T-cell (primary cell): Measurements from ENCODE around the gene TTYH2. TPM values are rescaled to one million over a fixed set of nuclear protein-coding genes. Genes with fewer than 3 reads are reported as not detected.
"Not testable (repeated sequence)": the region's sequence is repeated elsewhere in the genome, so short reads cannot be mapped to it uniquely, and the experiment has no call there.

Experiments used
- ATAC-seq, 4 experiments: fragments of 200-7000 bp in 3 of 4; fragments of 150-1000 bp in 1 of 4; cut with Tn5 transposase; replicated peaks in 1 of 4; 1 replicate in 3 of 4; 2 replicates in 1 of 4; pipeline ENCODE4 v1.10.0; 2021; ENCODE audit warnings: moderate library complexity in 3 of 4, mild to moderate bottlenecking in 2 of 4, moderate number of reproducible peaks in 1 of 4
- CTCF ChIA-PET, 2 donors: fragments of 300-600 bp; sonication (Branson Sonifier 250); formaldehyde crosslinking; loops; one replicate each; lab custom pipeline; 2022; ENCODE audit warnings: antibody characterized with exemption in 2 of 2; lab: Charles Lee
- POLR2A ChIA-PET, 2 donors: fragments of 300-600 bp; sonication (Branson Sonifier 250); formaldehyde crosslinking; loops; one replicate each; lab custom pipeline; 2022; ENCODE audit warnings: antibody characterized with exemption in 2 of 2; lab: Charles Lee
- DNase-seq, 35 experiments: peaks; one replicate each; pipeline versions ENCODE4 v3.0.0 to v3.0.0-alpha.2; 2013 to 2023
- H3K27ac ChIP-seq: one replicate; pipeline ENCODE4 v1.5.1; 2013; ENCODE audit warnings: low read length
- H3K27me3 ChIP-seq, 2 experiments: replicated peaks in 1 of 2; 1 replicate in 1 of 2; 2 replicates in 1 of 2; pipeline versions ENCODE4 v1.6.1 to v1.7.0; 2013; ENCODE audit warnings: low read length in 1 of 2, mixed read lengths in 1 of 2; ENCODE audit not compliant: control insufficient read depth in 2 of 2, insufficient read depth in 2 of 2; ENCODE audit errors: extremely low read depth in 1 of 2
- H3K36me3 ChIP-seq, 2 donors: 1 replicate in 1 of 2; 2 replicates in 1 of 2; pipeline versions ENCODE4 v1.6.1 to v1.7.0; 2013; ENCODE audit warnings: low read length in 1 of 2; ENCODE audit not compliant: control insufficient read depth in 2 of 2, insufficient read depth in 1 of 2; ENCODE audit errors: extremely low read depth in 1 of 2
- H3K4me1 ChIP-seq, 2 experiments: 1 replicate in 1 of 2; 2 replicates in 1 of 2; pipeline versions ENCODE4 v1.6.1 to v1.7.0; 2013; ENCODE audit warnings: low read length in 2 of 2, mixed read lengths in 1 of 2; ENCODE audit not compliant: insufficient read depth in 2 of 2, control insufficient read depth in 1 of 2; ENCODE audit errors: extremely low read depth in 1 of 2
- H3K4me3 ChIP-seq, 2 donors: 1 replicate in 1 of 2; 2 replicates in 1 of 2; pipeline versions ENCODE4 v1.5.1 to v1.7.0; 2013; ENCODE audit warnings: mild to moderate bottlenecking in 2 of 2, low read length in 1 of 2, moderate library complexity in 1 of 2; ENCODE audit not compliant: control insufficient read depth in 1 of 2; ENCODE audit errors: extremely low read depth in 1 of 2
- H3K9me3 ChIP-seq: 2 replicates; pipeline ENCODE4 v1.7.0; 2013
- H3K27ac Mint-ChIP-seq, 2 donors: one replicate each; pipeline ENCODE4 v1.8.0; 2020 to 2021; ENCODE audit warnings: mild to moderate bottlenecking in 2 of 2, mixed read lengths in 2 of 2
- H3K27me3 Mint-ChIP-seq, 2 donors: one replicate each; pipeline ENCODE4 v1.8.0; 2021 to 2022; ENCODE audit warnings: mixed read lengths in 2 of 2
- H3K36me3 Mint-ChIP-seq: one replicate; pipeline ENCODE4 v1.8.0; 2021; ENCODE audit warnings: mixed read lengths
- H3K4me1 Mint-ChIP-seq, 3 donors: one replicate each; pipeline ENCODE4 v1.8.0; 2020 to 2022; ENCODE audit warnings: mixed read lengths in 3 of 3, mild to moderate bottlenecking in 1 of 3
- H3K4me3 Mint-ChIP-seq, 3 donors: one replicate each; pipeline ENCODE4 v1.8.0; 2020 to 2022; ENCODE audit warnings: mild to moderate bottlenecking in 3 of 3, mixed read lengths in 3 of 3, moderate library complexity in 3 of 3
- H3K9me3 Mint-ChIP-seq, 3 donors: one replicate each; pipeline ENCODE4 v1.8.0; 2020 to 2022; ENCODE audit warnings: mixed read lengths in 3 of 3
- WGBS: methylation state at CpG from one replicate; pipeline ENCODE4 v1.1.5; 2013; ENCODE audit warnings: missing lambda C conversion rate; ENCODE audit not compliant: insufficient coverage; 5-methylcytosine and 5-hydroxymethylcytosine counted together
- total RNA-seq, 35 experiments: library from RNA in 6 of 35; stranded (reverse) in 6 of 35; fragments of 120-200 nt in 1 of 35; gene quantifications; one replicate each; pipeline versions ENCODE4 v1.2.1 to v1.2.4 and lab custom pipeline; 2013 to 2026

Gene TTYH2
- total RNA-seq, 5 donors from 2014 or later (not counting 1 experiment from before 2014, with no cell fraction given) = 10.0 to 21.7 (median 16.0) TPM

DNA sequence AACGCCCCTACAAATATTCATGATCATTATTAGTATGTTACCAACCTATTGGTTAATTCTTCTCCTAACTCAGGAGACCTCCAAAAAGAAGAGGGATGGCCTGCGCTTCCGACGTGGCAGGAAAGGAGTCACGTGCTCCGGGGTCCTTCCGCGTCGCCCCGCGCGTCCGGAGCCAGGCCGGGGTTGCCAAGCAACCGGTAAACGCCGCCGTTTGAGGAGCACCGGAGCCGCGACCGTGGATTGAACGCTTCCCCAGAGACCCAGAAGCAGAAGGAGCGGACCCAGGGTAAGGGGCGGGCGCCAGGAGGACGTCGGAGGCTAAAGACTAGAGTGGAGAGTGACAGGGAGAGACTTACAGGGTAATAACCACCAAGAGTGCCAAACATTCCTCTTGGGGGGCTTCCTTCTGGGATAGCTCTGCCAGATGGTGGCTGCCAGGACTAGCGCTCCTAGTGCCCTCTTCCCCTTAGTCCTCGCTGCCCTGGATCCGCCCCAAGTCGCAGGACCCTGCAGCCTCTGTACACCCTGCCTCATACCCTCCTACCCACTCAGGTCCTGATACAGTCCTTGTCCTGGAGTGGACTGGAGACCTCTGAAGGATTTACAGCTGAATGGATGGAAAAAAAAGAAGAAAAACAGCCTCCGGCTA is 60.8 kb downstream of the TTYH2 start, which contains the start of gene DNAI2:
TSS of gene DNAI2 (plus strand) at position 175 of the 649 bp plus-strand sequence. CDS start 7,584 bp downstream, outside the sequence.
- H3K4me3 Mint-ChIP-seq = peak within 1 kb of the TSS; percentile 67 to 81 (median 78)
- H3K27ac ChIP-seq = peak within 1 kb of the TSS; percentile 62
- peaks cover 0 to 6% of the 10 kb centered on the region in 2 donors for H3K27me3 Mint-ChIP-seq
- 9% methylated on average over 27 of the region's 33 CpGs for WGBS
- peak; percentile 23 to 60 (median 47) for ATAC-seq
- peaks cover 0 to 10% of the 10 kb centered on the region in 2 experiments for H3K27me3 ChIP-seq
- CTCF ChIA-PET = no interaction called here
- no peaks in the 10 kb centered on the region for H3K36me3 Mint-ChIP-seq
- no peaks in the 10 kb centered on the region for H3K36me3 ChIP-seq
- peak in 23 of 35 experiments; percentile 14 to 57 (median 27) for DNase-seq
- H3K4me3 ChIP-seq = peak within 1 kb of the TSS; percentile 32 to 34
- H3K27ac Mint-ChIP-seq = peak within 1 kb of the TSS; percentile 79 to 88
- H3K4me1 ChIP-seq = peaks cover 6 to 30% of the 10 kb centered on the region in 2 experiments
- POLR2A ChIA-PET = no interaction called here
- no peaks in the 10 kb centered on the region for H3K9me3 Mint-ChIP-seq
- H3K4me1 Mint-ChIP-seq = peaks cover 21 to 45% (median 31%) of the 10 kb centered on the region in 3 donors
- H3K9me3 ChIP-seq = no peaks in the 10 kb centered on the region

GRCh38 chr17:74274709-74275340 is 61.5 kb downstream of the TTYH2 start:
- no peaks in the 10 kb centered on the region for H3K36me3 ChIP-seq
- H3K27me3 ChIP-seq = peaks cover 0 to 10% of the 10 kb centered on the region in 2 experiments
- H3K4me3 ChIP-seq = peak overlapping the region in 1 of 2 donors; percentile 34
- peaks cover 23 to 48% (median 35%) of the 10 kb centered on the region in 3 donors for H3K4me1 Mint-ChIP-seq
- H3K27ac Mint-ChIP-seq = peak overlapping the region; percentile 79 to 88
- ChIA-PET CTCF (no interaction called here), POLR2A (no interaction called here)
- DNase-seq (peak in 1 of 35 experiments; percentile 38), ATAC-seq (peak; percentile 34 to 45 (median 38))
- peak overlapping the region; percentile 67 to 81 (median 78) for H3K4me3 Mint-ChIP-seq
- no peaks in the 10 kb centered on the region for H3K36me3 Mint-ChIP-seq
- peaks cover 0 to 6% of the 10 kb centered on the region in 2 donors for H3K27me3 Mint-ChIP-seq
- H3K27ac ChIP-seq = peak overlapping the region; percentile 62
- no peaks in the 10 kb centered on the region for H3K9me3 ChIP-seq
- WGBS = 15% methylated on average over 8 of the region's 14 CpGs
- H3K4me1 ChIP-seq = peaks cover 6 to 36% of the 10 kb centered on the region in 2 experiments
- H3K9me3 Mint-ChIP-seq = no peaks in the 10 kb centered on the region

GRCh38 chr17:74276051-74276476 is 62.7 kb downstream of the TTYH2 start:
- CTCF ChIA-PET = interaction anchor here in 1 of 2 donors (0.5 kb wide), 1 partner anchor 21 kb away, joined by 6 read pairs; no protein-coding TSS in a partner anchor
- POLR2A ChIA-PET = no interaction called here

GRCh38 chr17:74276541-74277009 is 63.2 kb downstream of the TTYH2 start:
- peaks cover 0 to 6% of the 10 kb centered on the region in 2 donors for H3K27me3 Mint-ChIP-seq
- no peak overlapping the region for H3K27ac ChIP-seq
- H3K36me3 Mint-ChIP-seq = no peaks in the 10 kb centered on the region
- no peak for DNase-seq
- no peak for ATAC-seq
- H3K27ac Mint-ChIP-seq = peak overlapping the region; percentile 70 to 83
- no peaks in the 10 kb centered on the region for H3K9me3 Mint-ChIP-seq
- no peak overlapping the region for H3K4me3 Mint-ChIP-seq
- H3K4me1 Mint-ChIP-seq = peaks cover 34 to 62% (median 43%) of the 10 kb centered on the region in 3 donors
- WGBS = 63% methylated on average over 3 of the region's 5 CpGs
- peaks cover 6 to 53% of the 10 kb centered on the region in 2 experiments for H3K4me1 ChIP-seq
- H3K36me3 ChIP-seq = no peaks in the 10 kb centered on the region
- ChIA-PET CTCF (interaction anchor here in 1 of 2 donors (0.5 kb wide), 1 partner anchor 20 kb away, joined by 6 read pairs; no protein-coding TSS in a partner anchor), POLR2A (no interaction called here)
- H3K27me3 ChIP-seq = peaks cover 0 to 10% of the 10 kb centered on the region in 2 experiments
- H3K9me3 ChIP-seq = no peaks in the 10 kb centered on the region
- H3K4me3 ChIP-seq = no peak overlapping the region

More at GRCh38 chr17:74276051-74276476, 62.7 kb downstream of the TTYH2 start:
- no peak for DNase-seq
- H3K9me3 ChIP-seq = no peaks in the 10 kb centered on the region
- peaks cover 6 to 48% of the 10 kb centered on the region in 2 experiments for H3K4me1 ChIP-seq
- Mint-ChIP-seq H3K4me3 (no peak overlapping the region), H3K4me1 (peaks cover 34 to 60% (median 43%) of the 10 kb centered on the region in 3 donors), H3K36me3 (no peaks in the 10 kb centered on the region), H3K9me3 (no peaks in the 10 kb centered on the region), H3K27me3 (peaks cover 0 to 6% of the 10 kb centered on the region in 2 donors), H3K27ac (peak overlapping the region; percentile 70 to 83)
- peaks cover 0 to 10% of the 10 kb centered on the region in 2 experiments for H3K27me3 ChIP-seq
- no peak for ATAC-seq
- 100% methylated on average over 3 of the region's 12 CpGs for WGBS
- no peak overlapping the region for H3K27ac ChIP-seq
- no peak overlapping the region for H3K4me3 ChIP-seq
- no peaks in the 10 kb centered on the region for H3K36me3 ChIP-seq

DNA sequence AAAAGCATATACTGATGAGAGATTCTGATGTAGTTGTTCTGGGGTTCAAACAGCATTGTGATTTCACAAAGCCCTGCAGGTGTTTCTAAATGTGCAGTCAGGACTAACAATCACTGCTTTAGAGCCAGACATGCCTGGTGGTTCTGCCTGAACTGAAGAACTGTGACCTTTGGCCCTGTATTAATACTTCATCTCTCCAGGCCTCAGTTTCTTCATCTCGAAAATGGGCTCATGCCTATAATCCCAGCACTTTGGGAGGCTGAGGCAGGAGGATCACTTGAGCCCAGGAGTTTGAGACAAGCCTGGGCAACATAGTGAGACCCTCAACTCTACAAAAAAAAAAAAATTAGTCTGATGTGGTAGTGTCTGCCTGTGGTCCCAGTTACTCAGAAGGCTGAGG is 64.6 kb downstream of the TTYH2 start:
- ChIA-PET CTCF (no interaction called here), POLR2A (no interaction called here)
- ATAC-seq (no peak), DNase-seq (no peak)
- Mint-ChIP-seq H3K36me3 (no peaks in the 10 kb centered on the region), H3K27ac (peak overlapping the region; percentile 77 to 83), H3K9me3 (no peaks in the 10 kb centered on the region), H3K27me3 (peaks cover 0 to 1% of the 10 kb centered on the region in 2 donors), H3K4me3 (no peak overlapping the region), H3K4me1 (peaks cover 44 to 69% (median 50%) of the 10 kb centered on the region in 3 donors)
- H3K27me3 ChIP-seq = peaks cover 0 to 10% of the 10 kb centered on the region in 2 experiments
- H3K36me3 ChIP-seq = no peaks in the 10 kb centered on the region
- H3K4me3 ChIP-seq = no peak overlapping the region
- no peaks in the 10 kb centered on the region for H3K9me3 ChIP-seq
- no CpG with 5 or more reads among the region's 1 CpG for WGBS
- H3K27ac ChIP-seq = no peak overlapping the region
- H3K4me1 ChIP-seq = peaks cover 6 to 67% of the 10 kb centered on the region in 2 experiments

DNA sequence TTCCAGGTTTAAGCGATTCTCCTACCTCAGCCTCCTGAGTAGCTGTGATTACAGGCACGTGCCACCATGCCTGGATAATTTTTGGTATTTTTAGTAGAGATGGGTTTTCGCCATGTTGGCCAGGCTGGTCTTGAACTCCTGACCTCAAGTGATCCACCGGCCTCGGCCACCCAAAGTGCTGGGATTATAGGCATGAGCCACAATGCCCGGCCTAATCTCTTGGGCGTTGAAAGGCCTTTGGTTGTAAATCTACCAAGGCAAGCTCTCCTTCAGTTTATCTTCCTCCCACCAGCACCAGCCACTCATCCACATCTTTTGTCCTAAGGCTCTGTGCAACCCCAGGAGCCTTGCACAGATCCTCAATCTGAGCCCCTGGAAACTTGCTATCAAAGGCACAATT is 66.2 kb downstream of the TTYH2 start:
- peaks cover 2 to 71% of the 10 kb centered on the region in 2 experiments for H3K4me1 ChIP-seq
- H3K9me3 ChIP-seq, H3K27me3 ChIP-seq, H3K9me3 Mint-ChIP-seq, DNase-seq, CTCF ChIA-PET, H3K27me3 Mint-ChIP-seq, H3K4me3 ChIP-seq, H3K36me3 Mint-ChIP-seq, POLR2A ChIA-PET, H3K36me3 ChIP-seq, ATAC-seq: not testable (repeated sequence)
- H3K27ac ChIP-seq = peak overlapping the region; percentile 96
- WGBS = 97% methylated on average over 4 of the region's 7 CpGs
- Mint-ChIP-seq H3K4me1 (peaks cover 47 to 66% (median 48%) of the 10 kb centered on the region in 3 donors), H3K27ac (peak overlapping the region; percentile 95 to 98), H3K4me3 (peak overlapping the region in 1 of 3 donors; percentile 36)
